ENCODE measurements around the gene TFIP11. TPM values are rescaled to one million over a fixed set of nuclear protein-coding genes. Genes with fewer than 3 reads are reported as not detected.

TFIP11 gene
- total and polyA plus RNA-seq, 12 donors, result 18.8 to 25.5 (median 23.0) TPM

DNA sequence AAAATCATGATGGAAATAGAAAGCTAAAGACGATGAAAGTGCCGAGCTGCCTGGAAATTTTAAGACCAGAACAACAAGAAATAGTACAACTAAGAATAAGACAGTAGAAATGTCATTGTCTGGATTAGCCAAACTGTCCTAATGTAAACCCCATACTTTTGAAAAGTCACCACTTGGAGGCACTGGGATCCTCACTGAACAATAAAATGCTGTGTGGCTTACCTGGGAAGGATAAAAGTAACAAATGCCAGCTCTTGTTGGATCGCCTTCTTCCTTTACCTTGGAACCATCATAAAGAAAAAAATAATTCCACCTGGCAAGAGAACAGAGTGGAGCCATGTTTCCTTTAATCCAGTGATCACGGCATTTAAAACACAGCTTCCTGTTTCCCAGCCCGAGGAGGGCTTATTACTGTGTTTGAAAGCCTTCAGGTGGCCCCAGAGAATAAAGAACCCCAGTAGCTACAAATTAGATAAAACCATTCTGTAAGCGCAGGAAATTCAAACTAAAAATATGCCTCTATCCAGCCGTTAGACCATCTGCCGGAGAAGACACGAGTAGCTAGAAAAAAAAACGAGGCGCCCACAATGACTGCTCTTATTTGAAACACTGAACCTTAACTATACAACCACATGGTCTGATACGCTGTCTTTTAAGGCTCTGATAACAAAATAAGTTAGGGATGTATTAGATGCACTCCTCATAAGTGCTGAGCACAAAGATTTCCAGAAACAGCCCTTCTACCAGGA is 33.1 kb downstream of the TFIP11 start:
- no peak for ATAC-seq
- 43 to 58% methylated on average over 12 of the region's 12 CpGs for WGBS, 2 donors
- H3K36me3 ChIP-seq, result peaks cover 0 to 62% (median 21%) of the 10 kb centered on the region in 9 donors

DNA sequence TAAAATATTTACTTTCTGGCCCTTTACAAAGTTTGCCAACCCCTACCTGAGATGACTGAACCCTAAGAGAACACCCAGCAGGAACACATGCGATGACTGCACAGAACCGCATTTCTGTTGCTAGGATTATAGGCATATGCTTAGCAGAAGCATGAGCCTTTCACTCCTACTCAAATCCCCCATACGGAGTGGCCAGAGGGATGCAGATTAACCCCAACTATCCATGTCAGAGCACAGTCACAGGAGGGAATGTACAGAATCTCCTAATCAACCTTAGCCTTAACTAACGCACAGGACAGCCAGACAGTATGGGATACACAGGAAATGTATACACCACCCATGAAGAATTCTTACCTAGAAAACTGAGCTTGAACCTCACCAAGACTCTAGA is 34.9 kb downstream of the TFIP11 start:
- DNase-seq (no peak), ATAC-seq (no peak)
- H3K4me1 ChIP-seq, result peaks cover 0 to 49% (median 36%) of the 10 kb centered on the region in 9 donors
- H3K9me3 ChIP-seq, result no peaks in the 10 kb centered on the region
- intact Hi-C loops (cut with DNase I), result no loop called here
- H3K27ac ChIP-seq, result no peak overlapping the region
- H3K36me3 ChIP-seq, result peaks cover 0 to 81% (median 21%) of the 10 kb centered on the region in 9 donors
- 35 to 37% methylated on average over 4 of the region's 4 CpGs for WGBS, 2 donors
- no peaks in the 10 kb centered on the region for H3K27me3 ChIP-seq
- TF ChIP-seq, protein P1, sequence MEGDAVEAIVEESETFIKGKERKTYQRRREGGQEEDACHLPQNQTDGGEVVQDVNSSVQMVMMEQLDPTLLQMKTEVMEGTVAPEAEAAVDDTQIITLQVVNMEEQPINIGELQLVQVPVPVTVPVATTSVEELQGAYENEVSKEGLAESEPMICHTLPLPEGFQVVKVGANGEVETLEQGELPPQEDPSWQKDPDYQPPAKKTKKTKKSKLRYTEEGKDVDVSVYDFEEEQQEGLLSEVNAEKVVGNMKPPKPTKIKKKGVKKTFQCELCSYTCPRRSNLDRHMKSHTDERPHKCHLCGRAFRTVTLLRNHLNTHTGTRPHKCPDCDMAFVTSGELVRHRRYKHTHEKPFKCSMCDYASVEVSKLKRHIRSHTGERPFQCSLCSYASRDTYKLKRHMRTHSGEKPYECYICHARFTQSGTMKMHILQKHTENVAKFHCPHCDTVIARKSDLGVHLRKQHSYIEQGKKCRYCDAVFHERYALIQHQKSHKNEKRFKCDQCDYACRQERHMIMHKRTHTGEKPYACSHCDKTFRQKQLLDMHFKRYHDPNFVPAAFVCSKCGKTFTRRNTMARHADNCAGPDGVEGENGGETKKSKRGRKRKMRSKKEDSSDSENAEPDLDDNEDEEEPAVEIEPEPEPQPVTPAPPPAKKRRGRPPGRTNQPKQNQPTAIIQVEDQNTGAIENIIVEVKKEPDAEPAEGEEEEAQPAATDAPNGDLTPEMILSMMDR (IDR thresholded peaks at IDR 0.05), result no peak
- no peak overlapping the region for H3K4me3 ChIP-seq

More for the DNA sequence above, 33.1 kb downstream of the TFIP11 start:
- TF ChIP-seq, protein P1 (IDR thresholded peaks at IDR 0.05), result no peak
- H3K27ac ChIP-seq, result peak overlapping the region in 4 of 10 donors; percentile 9 to 55 (median 22)
- peak overlapping the region in 4 of 10 donors; percentile 1 to 35 (median 12) for H3K4me3 ChIP-seq
- intact Hi-C loops (cut with DNase I), result no loop called here
- H3K4me1 ChIP-seq, result peaks cover 0 to 58% (median 46%) of the 10 kb centered on the region in 9 donors
- no peaks in the 10 kb centered on the region for H3K9me3 ChIP-seq
- no peaks in the 10 kb centered on the region for H3K27me3 ChIP-seq
- DNase-seq, result no peak

DNA sequence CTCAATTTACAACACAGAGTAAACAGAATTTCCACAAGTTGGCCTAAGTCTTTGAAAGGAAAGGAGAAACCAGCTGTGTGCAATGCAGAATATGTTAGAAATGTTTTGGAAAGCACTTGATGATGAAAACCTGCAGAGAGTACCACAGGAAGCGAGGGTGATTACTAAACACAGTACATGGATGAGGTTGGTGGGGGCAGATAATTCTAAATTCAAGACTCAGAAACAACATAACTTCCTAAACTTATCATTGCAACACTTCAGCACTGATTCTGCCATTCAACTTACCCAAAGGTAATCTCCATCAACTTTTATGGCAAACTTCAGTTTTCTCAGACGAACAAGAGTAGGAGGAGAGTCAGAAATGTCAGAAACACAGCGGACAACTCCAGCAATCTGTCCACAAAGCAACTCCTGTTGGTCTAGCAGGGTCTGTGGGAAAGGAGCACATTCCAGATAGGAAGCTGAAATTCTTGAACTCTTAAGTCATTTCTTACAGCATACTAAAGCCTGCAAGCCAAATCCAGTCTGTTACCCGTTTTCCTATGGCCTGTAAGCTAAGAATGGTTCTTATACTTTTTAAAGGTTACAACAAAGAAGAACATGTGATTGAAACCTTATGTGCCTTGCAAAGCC is 35.5 kb downstream of the TFIP11 start:
- TF ChIP-seq, protein P1 (IDR thresholded peaks at IDR 0.05), result no peak
- no peaks in the 10 kb centered on the region for H3K27me3 ChIP-seq
- no peak overlapping the region for H3K4me3 ChIP-seq
- ATAC-seq (no peak), DNase-seq (no peak)
- WGBS, 2 donors, result 75 to 85% methylated on average over 4 of the region's 4 CpGs
- intact Hi-C loops (cut with DNase I), result no loop called here
- no peaks in the 10 kb centered on the region for H3K9me3 ChIP-seq
- H3K36me3 ChIP-seq, result peaks cover 0 to 84% (median 24%) of the 10 kb centered on the region in 9 donors
- peaks cover 0 to 43% (median 31%) of the 10 kb centered on the region in 9 donors for H3K4me1 ChIP-seq
- H3K27ac ChIP-seq, result no peak overlapping the region

DNA sequence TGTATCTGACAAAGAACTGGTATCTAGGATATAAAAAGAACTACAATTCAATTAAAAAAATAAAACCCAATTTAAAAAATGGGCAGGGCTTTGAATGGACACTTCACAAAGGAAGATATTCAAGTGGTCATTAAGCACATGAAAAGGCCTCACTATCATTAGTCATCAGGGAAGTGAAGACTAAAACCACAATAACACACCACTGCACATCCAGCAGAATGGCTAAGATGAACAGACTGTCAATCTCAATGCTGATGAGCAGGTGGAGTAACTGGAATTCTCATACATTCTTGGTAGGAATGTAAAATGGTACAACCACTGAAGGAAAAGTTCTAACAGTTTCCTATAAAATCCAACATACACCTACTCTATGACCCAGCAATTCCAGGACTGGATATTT is 37.6 kb downstream of the TFIP11 start:
- Histone ChIP-seq H3K36me3 (peaks cover 0 to 91% (median 46%) of the 10 kb centered on the region in 9 donors), H3K4me3 (no peak overlapping the region), H3K27ac (no peak overlapping the region)

More for the DNA sequence above, 37.6 kb downstream of the TFIP11 start:
- peaks cover 0 to 22% (median 11%) of the 10 kb centered on the region in 9 donors for H3K4me1 ChIP-seq
- ATAC-seq, result no peak
- no peak for DNase-seq
- H3K9me3 ChIP-seq, result no peaks in the 10 kb centered on the region
- TF ChIP-seq, protein P1 (IDR thresholded peaks at IDR 0.05), result no peak
- no peaks in the 10 kb centered on the region for H3K27me3 ChIP-seq
- intact Hi-C loops (cut with DNase I), result no loop called here

Measured in heart right ventricle (tissue), 16 donors.